Measurements from ENCODE around the gene ZNF638.

ZNF638 gene

GRCh38 chr2:71348302-71348701 lies 16.7 kb downstream of the ZNF638 start:
- TF ChIP-seq ZFX (IDR thresholded peaks at IDR 0.05; ENCODE audit: borderline replicate concordance), result no peak
- no peak for TF ChIP-seq CTCF (IDR thresholded peaks at IDR 0.05)
- H3K27ac ChIP-seq, result no peak overlapping the region

- TF ChIP-seq CTCF (IDR thresholded peaks at IDR 0.05), result no peak
- no peak for TF ChIP-seq ZFX (IDR thresholded peaks at IDR 0.05; ENCODE audit: borderline replicate concordance)
- H3K27ac ChIP-seq, result no peak overlapping the region
These were observed 21.7 kb downstream of the ZNF638 start for GRCh38 chr2:71353248-71353647.

GRCh38 chr2:71358931-71359671 lies 27.5 kb downstream of the ZNF638 start:
- H3K27ac ChIP-seq, result no peak overlapping the region
- TF ChIP-seq CTCF (IDR thresholded peaks at IDR 0.05) (no peak), ZFX (IDR thresholded peaks at IDR 0.05; ENCODE audit: borderline replicate concordance) (no peak)

- no peak overlapping the region for H3K27ac ChIP-seq
- no peak for TF ChIP-seq CTCF (IDR thresholded peaks at IDR 0.05)
- TF ChIP-seq ZFX (IDR thresholded peaks at IDR 0.05; ENCODE audit: borderline replicate concordance), result no peak
These were observed 28.9 kb downstream of the ZNF638 start for GRCh38 chr2:71360434-71360975.

- H3K27ac ChIP-seq, result no peak overlapping the region
- no peak for TF ChIP-seq CTCF (IDR thresholded peaks at IDR 0.05)
- TF ChIP-seq ZFX (IDR thresholded peaks at IDR 0.05; ENCODE audit: borderline replicate concordance), result no peak
These were observed 30.0 kb downstream of the ZNF638 start for GRCh38 chr2:71361631-71362030.

GRCh38 chr2:71362447-71362846 lies 30.9 kb downstream of the ZNF638 start:
- no peak overlapping the region for H3K27ac ChIP-seq
- no peak for TF ChIP-seq CTCF (IDR thresholded peaks at IDR 0.05)
- TF ChIP-seq ZFX (IDR thresholded peaks at IDR 0.05; ENCODE audit: borderline replicate concordance), result no peak

GRCh38 chr2:71370015-71370414 lies 38.4 kb downstream of the ZNF638 start:
- TF ChIP-seq CTCF (IDR thresholded peaks at IDR 0.05) (no peak), ZFX (IDR thresholded peaks at IDR 0.05; ENCODE audit: borderline replicate concordance) (no peak)
- H3K27ac ChIP-seq, result no peak overlapping the region
